ENCODE data around the gene COP1.

DNA sequence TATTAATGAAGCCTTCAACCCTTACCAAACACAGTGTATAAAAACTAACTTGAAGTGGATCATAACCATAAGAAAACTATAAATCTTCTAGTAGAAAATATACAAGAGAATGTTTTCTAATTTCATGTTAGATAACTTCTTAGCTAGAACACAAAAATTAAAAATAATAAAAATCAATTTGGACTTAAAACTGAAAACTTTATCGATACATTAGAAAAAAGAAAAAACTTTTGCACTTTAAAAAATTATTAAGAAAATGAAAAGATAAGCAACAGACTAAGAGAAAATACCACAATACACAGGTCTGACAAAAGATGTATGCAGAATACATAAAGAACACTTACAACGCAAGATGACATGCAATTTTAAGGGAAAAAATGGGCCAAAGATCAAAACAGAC, 8.7 kb downstream of the COP1 start:
- no peak for TF ChIP-seq EZH2 (IDR thresholded peaks at IDR 0.05)
- TF ChIP-seq POLR2AphosphoS5 (IDR thresholded peaks at IDR 0.05; ENCODE audit: borderline replicate concordance, low read depth, low read length): no peak
- no peak for TF ChIP-seq FOXP2 (optimal IDR thresholded peaks at IDR 0.05; ENCODE audit: control extremely low read depth, extremely low read length, insufficient read depth)

Measured in SK-N-MC (cell line).